Loucy (cell line): ENCODE data around the gene CHRM2.

Experiments
- H2AFZ ChIP-seq: fragments of 200-600 bp; sonication (generic); 2 replicates; pipeline ENCODE4 v1.6.0; 2016; ENCODE audit warnings: antibody characterized with exemption, mild to moderate bottlenecking, low read length, moderate library complexity
- H3F3A ChIP-seq: fragments of 200-600 bp; 2 replicates; pipeline ENCODE4 v1.6.0; 2016; ENCODE audit warnings: antibody characterized with exemption, low read depth, mild to moderate bottlenecking
- H3K27me3 ChIP-seq: fragments of 200-600 bp; sonication (generic); 2 replicates; pipeline ENCODE4 v1.6.1; 2014; ENCODE audit warnings: low read length, mild to moderate bottlenecking; ENCODE audit not compliant: insufficient read depth, poor library complexity, severe bottlenecking
- H3K36me3 ChIP-seq: fragments of 200-600 bp; sonication (generic); 2 replicates; pipeline ENCODE4 v1.6.1; 2016; ENCODE audit warnings: low read length; ENCODE audit not compliant: insufficient read depth
- H3K4me1 ChIP-seq: fragments of 200-600 bp; sonication (generic); 2 replicates; pipeline ENCODE4 v1.5.1; 2014; ENCODE audit warnings: low read length, mild to moderate bottlenecking; ENCODE audit not compliant: insufficient read depth, poor library complexity, severe bottlenecking
- H3K4me2 ChIP-seq: fragments of 200-600 bp; sonication (generic); 2 replicates; pipeline ENCODE4 v1.6.0; 2014; ENCODE audit warnings: antibody characterized with exemption, low read length, low read depth, mild to moderate bottlenecking; ENCODE audit not compliant: poor library complexity, severe bottlenecking
- H3K4me3 ChIP-seq: fragments of 200-600 bp; sonication (generic); 2 replicates; pipeline ENCODE4 v1.5.1; 2014; ENCODE audit warnings: low read length, mild to moderate bottlenecking, mixed read lengths; ENCODE audit not compliant: poor library complexity, severe bottlenecking
- H3K79me2 ChIP-seq: fragments of 200-600 bp; sonication (generic); 2 replicates; pipeline ENCODE4 v1.6.1; 2014; ENCODE audit warnings: low read length; ENCODE audit not compliant: insufficient read depth
- H3K9ac ChIP-seq: fragments of 200-600 bp; sonication (generic); 2 replicates; pipeline ENCODE4 v1.6.0; 2014; ENCODE audit warnings: mild to moderate bottlenecking, low read depth, low read length, moderate library complexity; ENCODE audit not compliant: poor library complexity, severe bottlenecking
- H3K9me2 ChIP-seq: fragments of 200-600 bp; sonication (generic); replicated peaks from 2 replicates; pipeline ENCODE4 v1.6.1; 2016; ENCODE audit warnings: low read depth, low read length, mixed read lengths
- H3K9me3 ChIP-seq: fragments of 200-600 bp; sonication (generic); 2 replicates; pipeline ENCODE4 v1.6.1; 2014; ENCODE audit warnings: mild to moderate bottlenecking, antibody characterized with exemption, low read length, low read depth; ENCODE audit not compliant: insufficient read depth
- H4K20me1 ChIP-seq: fragments of 200-600 bp; sonication (generic); 2 replicates; pipeline ENCODE4 v1.6.0; 2014; ENCODE audit warnings: antibody characterized with exemption, low read length, mild to moderate bottlenecking; ENCODE audit not compliant: insufficient read depth, poor library complexity, severe bottlenecking
- EZH2phosphoT487 ChIP-seq: fragments of 200-600 bp; IDR thresholded peaks from 2 replicates; pipeline ENCODE4 v1.6.1; 2018; ENCODE audit warnings: antibody characterized with exemption, mild to moderate bottlenecking, moderate library complexity, borderline replicate concordance
- TF ChIP-seq, protein P1 (sequence below): fragments of 200-600 bp; sonication (generic); conservative IDR thresholded peaks from 2 replicates; pipeline ENCODE4 v1.5.1; 2014; ENCODE audit warnings: mild to moderate bottlenecking, antibody characterized with exemption, low read length

Gene CHRM2

DNA sequence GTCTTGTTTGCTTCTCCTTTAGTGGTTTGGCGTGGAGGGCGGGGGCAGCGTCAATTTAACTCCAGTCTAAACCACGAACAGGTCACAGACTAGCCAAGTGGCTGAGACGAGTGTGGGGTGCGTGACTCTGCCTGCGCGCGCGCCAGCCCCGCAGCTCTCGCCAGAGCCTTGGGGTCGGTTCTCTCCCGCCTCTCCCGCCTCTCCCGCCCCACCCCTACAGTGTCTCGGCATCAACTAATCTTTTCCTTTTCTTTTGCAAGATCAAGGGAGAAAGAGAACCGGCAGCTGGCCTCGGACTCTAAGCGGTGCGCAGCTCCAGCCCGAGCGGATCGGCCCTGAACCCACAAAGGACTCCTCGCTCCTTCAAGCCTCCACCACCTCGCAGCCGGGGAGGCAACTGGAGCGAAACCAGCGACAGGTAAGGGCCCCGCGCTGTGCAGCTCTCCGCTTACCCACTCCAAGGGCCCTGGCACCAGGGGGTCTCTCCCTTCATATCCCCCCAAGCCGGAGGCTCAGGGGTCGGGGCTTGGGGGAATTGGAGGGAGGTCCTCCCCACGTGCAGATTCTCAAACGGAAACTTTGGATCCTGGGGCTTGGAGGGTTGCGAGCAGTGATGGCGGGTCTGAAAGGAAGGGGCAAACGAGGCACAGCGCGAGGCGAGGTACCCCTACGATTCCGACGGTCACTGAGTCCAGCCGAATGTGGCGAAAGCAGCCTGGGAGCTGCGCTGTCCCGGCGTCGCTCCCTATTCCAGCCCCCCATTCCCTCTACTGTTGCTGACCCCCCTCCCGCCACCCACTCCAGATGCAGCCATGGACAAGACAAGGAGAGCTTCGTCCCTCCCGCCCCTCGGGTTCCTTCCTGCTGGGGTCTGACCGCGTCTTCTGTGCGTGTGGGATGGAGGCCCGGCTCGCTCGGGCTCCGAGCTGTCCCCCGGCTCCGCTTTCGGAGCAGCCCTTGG, 829 bp downstream of the CHRM2 start:
- H3K9me3 ChIP-seq, result no peaks in the 10 kb centered on the region
- H3F3A ChIP-seq, result no peaks in the 10 kb centered on the region
- H3K9me2 ChIP-seq, result no peaks in the 10 kb centered on the region
- no peaks in the 10 kb centered on the region for H3K27me3 ChIP-seq
- H3K79me2 ChIP-seq, result no peaks in the 10 kb centered on the region
- H3K4me1 ChIP-seq, result no peaks in the 10 kb centered on the region
- H3K4me2 ChIP-seq, result no peak overlapping the region
- no peak overlapping the region for H2AFZ ChIP-seq
- H3K4me3 ChIP-seq, result no peak overlapping the region
- no peaks in the 10 kb centered on the region for H3K36me3 ChIP-seq
- H3K9ac ChIP-seq, result no peak overlapping the region
- no peak for TF ChIP-seq EZH2phosphoT487
- TF ChIP-seq, protein P1, sequence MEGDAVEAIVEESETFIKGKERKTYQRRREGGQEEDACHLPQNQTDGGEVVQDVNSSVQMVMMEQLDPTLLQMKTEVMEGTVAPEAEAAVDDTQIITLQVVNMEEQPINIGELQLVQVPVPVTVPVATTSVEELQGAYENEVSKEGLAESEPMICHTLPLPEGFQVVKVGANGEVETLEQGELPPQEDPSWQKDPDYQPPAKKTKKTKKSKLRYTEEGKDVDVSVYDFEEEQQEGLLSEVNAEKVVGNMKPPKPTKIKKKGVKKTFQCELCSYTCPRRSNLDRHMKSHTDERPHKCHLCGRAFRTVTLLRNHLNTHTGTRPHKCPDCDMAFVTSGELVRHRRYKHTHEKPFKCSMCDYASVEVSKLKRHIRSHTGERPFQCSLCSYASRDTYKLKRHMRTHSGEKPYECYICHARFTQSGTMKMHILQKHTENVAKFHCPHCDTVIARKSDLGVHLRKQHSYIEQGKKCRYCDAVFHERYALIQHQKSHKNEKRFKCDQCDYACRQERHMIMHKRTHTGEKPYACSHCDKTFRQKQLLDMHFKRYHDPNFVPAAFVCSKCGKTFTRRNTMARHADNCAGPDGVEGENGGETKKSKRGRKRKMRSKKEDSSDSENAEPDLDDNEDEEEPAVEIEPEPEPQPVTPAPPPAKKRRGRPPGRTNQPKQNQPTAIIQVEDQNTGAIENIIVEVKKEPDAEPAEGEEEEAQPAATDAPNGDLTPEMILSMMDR, result no peak
- H4K20me1 ChIP-seq, result no peaks in the 10 kb centered on the region

DNA sequence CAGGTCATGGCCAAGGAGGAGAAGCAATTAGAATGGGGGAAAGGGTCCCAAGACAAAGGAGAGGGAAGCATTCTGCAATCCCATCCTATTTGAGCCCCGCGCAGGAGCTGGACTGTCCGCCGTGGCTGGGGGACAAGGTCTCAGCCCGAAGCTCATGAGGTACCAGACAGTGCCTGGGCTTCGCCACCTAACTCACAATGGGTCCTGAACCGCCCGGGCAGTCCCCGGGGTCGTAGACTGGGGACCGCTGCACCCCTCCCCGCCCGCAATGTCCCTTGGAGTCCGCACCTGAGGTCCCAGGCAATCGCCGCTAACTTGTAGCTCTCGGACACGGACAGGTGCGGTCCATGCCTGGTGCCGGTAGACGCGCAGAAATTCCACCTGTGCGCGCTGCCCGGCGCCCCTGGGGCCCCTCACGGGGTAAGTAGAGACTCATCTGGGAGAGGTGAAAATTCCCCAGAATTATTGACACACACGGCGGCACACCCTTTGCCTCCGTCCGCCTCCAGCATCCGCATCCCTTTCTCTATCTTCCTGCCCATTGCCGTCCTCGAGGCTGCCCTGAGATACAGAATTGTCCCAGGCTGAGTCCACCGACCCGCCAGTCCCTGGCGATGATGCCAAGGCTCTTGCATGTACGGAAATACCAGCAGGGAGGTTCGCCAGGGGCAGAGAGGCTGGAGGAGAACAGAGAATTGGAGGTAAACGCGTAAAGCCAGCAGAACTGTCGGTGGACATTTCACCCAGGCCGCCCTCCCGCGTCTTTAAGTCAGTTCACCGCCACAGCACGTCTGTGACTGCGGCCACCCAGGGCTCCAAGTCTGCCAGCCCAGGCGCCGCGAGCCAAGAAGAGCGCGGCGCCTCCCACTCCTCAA, 1.8 kb downstream of the CHRM2 start:
- no peaks in the 10 kb centered on the region for H4K20me1 ChIP-seq
- TF ChIP-seq, protein P1, result no peak
- no peak for TF ChIP-seq EZH2phosphoT487
- no peaks in the 10 kb centered on the region for H3K9me3 ChIP-seq
- no peaks in the 10 kb centered on the region for H3F3A ChIP-seq
- H3K4me2 ChIP-seq, result no peak overlapping the region
- H3K4me3 ChIP-seq, result no peak overlapping the region
- no peaks in the 10 kb centered on the region for H3K36me3 ChIP-seq
- no peaks in the 10 kb centered on the region for H3K9me2 ChIP-seq
- H3K9ac ChIP-seq, result no peak overlapping the region
- H3K4me1 ChIP-seq, result no peaks in the 10 kb centered on the region
- H2AFZ ChIP-seq, result no peak overlapping the region
- no peaks in the 10 kb centered on the region for H3K27me3 ChIP-seq
- H3K79me2 ChIP-seq, result no peaks in the 10 kb centered on the region

DNA sequence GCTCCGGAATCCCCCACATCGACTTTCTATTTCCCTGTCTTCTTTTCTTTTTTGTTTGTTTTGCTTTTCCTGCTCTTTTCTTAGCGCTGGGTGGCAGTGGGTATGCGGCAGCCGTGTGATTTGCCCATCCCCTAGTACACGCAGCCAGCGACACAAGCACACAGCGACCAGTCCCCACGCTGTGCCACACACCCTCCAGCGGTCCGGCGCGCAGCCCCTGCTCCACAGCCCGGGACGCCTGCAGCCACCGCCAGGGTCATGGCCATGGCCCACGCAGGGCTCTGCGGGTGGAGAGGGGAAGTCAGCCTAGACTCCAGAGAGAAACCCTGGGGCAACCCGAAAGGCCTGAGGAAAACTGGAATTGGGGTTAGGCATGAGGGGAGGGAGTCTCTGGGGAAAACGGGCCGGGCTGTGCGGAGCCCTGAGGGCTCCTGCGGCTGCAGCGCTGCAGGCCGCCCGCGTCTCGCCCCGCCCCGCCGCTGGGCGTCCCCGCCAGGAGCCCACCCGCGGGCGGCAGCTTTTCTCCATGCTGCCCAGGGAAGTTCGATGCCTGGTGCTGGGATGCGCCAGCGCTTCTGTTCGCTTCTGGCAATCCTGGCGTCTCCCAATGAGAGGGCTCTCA, 2.5 kb downstream of the CHRM2 start:
- no peaks in the 10 kb centered on the region for H3K27me3 ChIP-seq
- no peaks in the 10 kb centered on the region for H4K20me1 ChIP-seq
- no peaks in the 10 kb centered on the region for H3K9me2 ChIP-seq
- H3K4me2 ChIP-seq, result no peak overlapping the region
- H3K4me3 ChIP-seq, result no peak overlapping the region
- no peaks in the 10 kb centered on the region for H3K9me3 ChIP-seq
- H3K9ac ChIP-seq, result no peak overlapping the region
- H3K36me3 ChIP-seq, result no peaks in the 10 kb centered on the region
- TF ChIP-seq, protein P1, result no peak
- no peak for TF ChIP-seq EZH2phosphoT487
- no peaks in the 10 kb centered on the region for H3K79me2 ChIP-seq
- no peak overlapping the region for H2AFZ ChIP-seq
- no peaks in the 10 kb centered on the region for H3K4me1 ChIP-seq
- no peaks in the 10 kb centered on the region for H3F3A ChIP-seq
